Kidney epithelial cell (primary cell): ENCODE results near the gene HPCAL1. TPM values are rescaled to one million over a fixed set of nuclear protein-coding genes. Genes with fewer than 3 reads are reported as not detected.

Source experiments
- DNase-seq: peaks from one replicate; pipeline ENCODE4 v3.0.0-alpha.2; 2010; ENCODE audit warnings: low read depth
- H3K27me3 ChIP-seq: 2 replicates; pipeline ENCODE4 v1.6.0; 2011; ENCODE audit warnings: low read length; ENCODE audit not compliant: control insufficient read depth, insufficient read depth
- H3K36me3 ChIP-seq: 2 replicates; pipeline ENCODE4 v1.5.1; 2011; ENCODE audit warnings: low read length; ENCODE audit not compliant: control insufficient read depth, insufficient read depth
- H3K4me3 ChIP-seq: 2 replicates; pipeline ENCODE4 v1.5.1; 2011; ENCODE audit warnings: low read depth, mild to moderate bottlenecking, control low read depth, low read length
- total RNA-seq: library from RNA; depleted of rRNA; stranded (reverse); fragments of >200 nt; gene quantifications from 2 replicates; pipeline ENCODE4 v1.2.3, GENCODE V29; 2015
- TF ChIP-seq, protein P1 (sequence below): IDR thresholded peaks from 2 replicates; pipeline ENCODE4 v1.5.1; 2011; ENCODE audit warnings: mild to moderate bottlenecking, moderate library complexity, low read length, control low read depth, inconsistent platforms; ENCODE audit not compliant: insufficient read depth, poor library complexity, severe bottlenecking

Gene HPCAL1
- total RNA-seq, 1 donor from 2014 or later = 33.7 TPM

DNA sequence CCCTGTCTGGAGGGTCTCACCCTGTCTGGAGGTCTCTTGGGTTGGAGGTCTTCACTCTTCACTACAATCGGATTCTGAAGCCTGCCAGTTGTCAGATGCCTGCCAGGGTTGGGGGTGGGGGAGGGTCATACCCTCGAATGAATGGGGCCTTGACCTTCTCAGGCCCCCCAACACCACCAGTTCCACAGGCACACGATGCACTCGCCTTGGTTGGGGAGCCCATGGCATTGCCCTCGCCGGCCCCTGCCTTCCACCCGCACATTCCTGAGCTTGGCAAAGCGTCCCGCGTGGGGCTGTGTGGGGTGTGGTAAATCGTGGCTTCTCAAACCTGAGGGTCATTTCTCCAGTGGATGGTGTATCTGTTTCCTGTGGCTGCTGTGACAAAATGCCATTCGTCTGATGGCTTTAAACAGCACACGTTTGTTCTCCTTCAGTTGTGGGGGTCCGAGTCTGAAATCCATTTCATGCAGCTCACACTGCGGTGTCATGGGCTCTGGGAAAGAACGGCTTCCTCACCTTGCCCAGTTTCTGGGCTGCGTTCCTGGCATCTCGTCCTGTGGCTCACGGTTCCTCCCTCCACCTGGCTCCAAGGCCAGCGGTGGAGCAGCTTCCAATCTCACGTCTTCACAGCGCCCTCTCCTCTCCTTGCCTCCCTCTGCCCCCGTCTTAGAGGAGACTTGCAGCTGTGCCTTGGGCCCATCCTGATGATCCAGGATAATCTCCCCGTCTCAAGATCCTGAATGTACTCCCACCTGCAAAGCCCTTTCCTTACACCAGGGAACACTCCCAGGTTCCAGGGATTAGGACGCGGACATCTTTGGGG lies 38.0 kb upstream of the HPCAL1 start:
- TF ChIP-seq, protein P1, sequence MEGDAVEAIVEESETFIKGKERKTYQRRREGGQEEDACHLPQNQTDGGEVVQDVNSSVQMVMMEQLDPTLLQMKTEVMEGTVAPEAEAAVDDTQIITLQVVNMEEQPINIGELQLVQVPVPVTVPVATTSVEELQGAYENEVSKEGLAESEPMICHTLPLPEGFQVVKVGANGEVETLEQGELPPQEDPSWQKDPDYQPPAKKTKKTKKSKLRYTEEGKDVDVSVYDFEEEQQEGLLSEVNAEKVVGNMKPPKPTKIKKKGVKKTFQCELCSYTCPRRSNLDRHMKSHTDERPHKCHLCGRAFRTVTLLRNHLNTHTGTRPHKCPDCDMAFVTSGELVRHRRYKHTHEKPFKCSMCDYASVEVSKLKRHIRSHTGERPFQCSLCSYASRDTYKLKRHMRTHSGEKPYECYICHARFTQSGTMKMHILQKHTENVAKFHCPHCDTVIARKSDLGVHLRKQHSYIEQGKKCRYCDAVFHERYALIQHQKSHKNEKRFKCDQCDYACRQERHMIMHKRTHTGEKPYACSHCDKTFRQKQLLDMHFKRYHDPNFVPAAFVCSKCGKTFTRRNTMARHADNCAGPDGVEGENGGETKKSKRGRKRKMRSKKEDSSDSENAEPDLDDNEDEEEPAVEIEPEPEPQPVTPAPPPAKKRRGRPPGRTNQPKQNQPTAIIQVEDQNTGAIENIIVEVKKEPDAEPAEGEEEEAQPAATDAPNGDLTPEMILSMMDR = no peak
- no peak for DNase-seq
- Histone ChIP-seq H3K36me3 (no peaks in the 10 kb centered on the region), H3K27me3 (no peaks in the 10 kb centered on the region), H3K4me3 (no peak overlapping the region)

DNA sequence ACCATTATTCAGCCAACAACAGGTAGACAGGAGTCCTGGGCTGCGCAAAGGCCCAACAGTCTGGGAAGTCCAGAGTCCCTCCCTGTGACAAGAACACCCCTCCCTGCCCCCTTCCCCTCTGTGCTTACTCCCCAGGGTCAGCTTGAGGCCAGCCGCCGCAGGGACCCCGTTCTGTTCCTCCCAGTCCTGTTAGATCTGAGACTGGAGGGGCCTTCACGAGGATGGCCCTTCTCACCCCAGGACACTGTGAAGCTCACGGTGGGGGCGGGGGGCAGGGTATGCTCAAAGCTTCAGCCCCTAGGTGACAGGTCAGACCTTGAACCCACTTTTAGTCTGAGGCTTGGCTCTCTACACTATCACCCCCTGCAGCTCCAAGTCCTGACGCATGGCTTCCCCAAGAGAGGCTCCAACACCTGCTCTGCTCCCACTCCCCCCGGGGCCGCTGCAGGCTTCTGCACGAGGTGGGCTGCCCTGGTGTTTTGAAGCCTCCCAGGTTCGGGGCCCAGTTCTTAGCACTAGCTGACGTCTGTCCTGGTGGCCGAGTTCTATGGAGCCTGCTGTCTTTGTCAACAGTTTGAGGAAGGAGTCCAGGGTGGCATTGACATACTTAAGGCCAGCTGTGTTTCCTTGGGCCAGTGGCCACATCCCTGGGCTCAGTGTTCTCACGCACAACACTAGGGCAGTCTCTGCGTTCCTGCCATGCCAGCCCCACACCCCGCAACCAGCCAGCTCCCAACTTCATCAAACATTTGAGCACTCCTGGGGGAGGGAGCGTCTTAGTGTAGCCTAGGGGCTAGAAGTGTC lies 37.2 kb upstream of the HPCAL1 start:
- TF ChIP-seq, protein P1 = no peak
- no peak overlapping the region for H3K4me3 ChIP-seq
- H3K27me3 ChIP-seq = no peaks in the 10 kb centered on the region
- no peaks in the 10 kb centered on the region for H3K36me3 ChIP-seq
- no peak for DNase-seq

DNA sequence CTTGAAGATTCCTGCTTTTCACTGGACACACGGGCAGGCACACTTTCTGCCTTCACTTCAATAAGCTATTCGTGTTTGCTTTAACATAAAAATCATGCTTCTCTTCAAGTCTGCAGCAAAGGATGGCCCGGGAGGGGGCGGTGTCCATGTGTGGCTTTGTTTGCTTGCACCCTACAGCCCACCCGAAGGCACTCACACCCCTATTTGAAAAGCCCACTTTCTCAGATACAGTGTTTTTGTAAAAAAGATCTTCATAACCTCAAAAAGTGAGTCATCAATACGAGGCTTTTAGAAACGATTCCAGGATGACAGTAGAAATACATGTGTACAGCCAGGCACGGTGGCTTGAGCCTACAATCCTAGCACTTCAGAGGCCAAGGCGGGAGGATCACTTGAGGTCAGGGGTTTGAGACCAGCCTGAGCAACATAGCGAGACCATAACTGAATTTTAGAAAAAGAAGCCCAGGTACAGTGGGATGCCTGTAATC lies 36.5 kb upstream of the HPCAL1 start:
- no peaks in the 10 kb centered on the region for H3K36me3 ChIP-seq
- DNase-seq = no peak
- H3K27me3 ChIP-seq = no peaks in the 10 kb centered on the region
- H3K4me3 ChIP-seq = no peak overlapping the region
- TF ChIP-seq, protein P1 = no peak

DNA sequence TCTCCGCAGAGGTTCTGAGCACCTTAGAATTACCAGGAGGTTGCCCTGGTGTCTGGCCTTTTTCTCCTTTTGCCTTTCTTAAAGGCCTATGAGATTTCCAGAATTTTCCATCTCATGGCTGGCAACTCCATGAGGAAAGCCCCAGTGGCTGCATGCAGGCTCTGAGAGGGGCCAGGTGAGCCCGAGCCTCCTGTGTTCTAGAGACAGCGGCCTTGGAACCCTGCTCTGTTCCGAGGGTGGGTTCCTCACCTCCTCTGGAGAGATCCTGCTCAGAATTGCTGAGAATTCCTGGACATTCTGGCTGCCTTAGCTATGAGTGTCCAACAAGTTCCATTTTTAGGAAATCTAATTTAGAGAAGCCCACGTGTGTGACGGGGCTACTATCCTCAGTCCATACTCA lies 35.7 kb upstream of the HPCAL1 start:
- Histone ChIP-seq H3K36me3 (no peaks in the 10 kb centered on the region), H3K27me3 (no peaks in the 10 kb centered on the region), H3K4me3 (no peak overlapping the region)
- DNase-seq = no peak
- TF ChIP-seq, protein P1 = no peak

DNA sequence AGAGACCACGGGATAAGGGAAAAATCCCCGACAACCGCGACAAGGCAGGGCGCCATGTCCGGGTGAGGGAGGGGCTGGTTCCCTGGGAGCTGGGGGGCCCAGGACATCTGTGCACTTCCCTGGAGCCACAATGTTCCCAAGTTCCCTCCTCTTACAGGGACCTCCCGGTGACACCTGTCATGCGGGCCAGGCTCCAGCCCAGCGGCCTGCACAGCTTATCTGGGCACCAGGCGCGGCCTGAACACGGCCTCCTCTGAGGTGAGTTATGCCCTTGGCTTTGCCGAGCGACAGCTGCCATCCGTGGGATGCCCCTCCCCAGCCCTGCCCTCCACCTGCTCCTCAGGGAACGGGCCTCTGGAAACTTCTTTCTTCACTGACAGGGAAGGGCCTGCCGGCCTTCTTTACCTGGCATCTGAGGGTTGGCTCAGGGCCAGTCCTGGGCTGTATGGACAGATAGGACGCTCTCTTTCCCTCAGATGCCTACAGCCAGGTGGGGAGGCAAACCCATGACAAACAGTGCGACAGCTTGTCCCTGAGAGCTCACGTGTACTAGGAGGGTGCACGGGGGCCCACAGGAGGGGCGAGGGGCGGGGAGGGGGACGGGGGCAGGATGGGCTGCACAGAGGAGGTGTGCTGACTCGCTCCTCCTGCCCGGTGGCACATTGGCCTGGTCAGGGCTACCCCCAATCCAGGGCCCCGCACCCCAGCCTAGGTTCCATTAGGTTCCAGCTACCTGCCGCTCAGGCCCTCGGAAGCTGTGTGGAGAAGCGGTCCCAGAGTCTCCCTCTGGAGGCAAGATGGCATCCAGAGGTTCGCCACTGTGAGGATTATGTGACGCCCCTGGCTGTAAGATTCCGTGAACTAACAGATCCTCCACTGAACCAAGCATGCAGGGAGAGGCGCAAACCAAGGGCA lies 34.9 kb upstream of the HPCAL1 start:
- Histone ChIP-seq H3K27me3 (no peaks in the 10 kb centered on the region), H3K36me3 (no peaks in the 10 kb centered on the region), H3K4me3 (no peak overlapping the region)
- DNase-seq = no peak
- TF ChIP-seq, protein P1 = no peak
